ENCODE measurements around the gene OR51E1.
A peak's percentile ranks its signal among the peaks of the same experiment; 100 is the strongest.

The OR51E1 gene

GRCh38 chr11:4643682-4644081 is at the start of gene OR51E1:
Gene OR51E1 (plus strand): TSS chr11:4643982. CDS start chr11:4652527, 8,545 bp downstream.
- DNase-seq: no peak

GRCh38 chr11:4605057-4605456 is 38.7 kb upstream of the OR51E1 start:
- no peak for DNase-seq

GRCh38 chr11:4606231-4607015 is 37.4 kb upstream of the OR51E1 start:
- DNase-seq: no peak

GRCh38 chr11:4607096-4607495 is 36.7 kb upstream of the OR51E1 start:
- DNase-seq: no peak

GRCh38 chr11:4607781-4608666 is 35.8 kb upstream of the OR51E1 start, which contains the start of gene TRIM68:
Gene TRIM68 (minus strand): TSS chr11:4608231. CDS start chr11:4605504, 2,727 bp downstream.
- DNase-seq: peak in 1 of 2 experiments; percentile 45

- DNase-seq: no peak
These were observed 33.4 kb upstream of the OR51E1 start for GRCh38 chr11:4610258-4610935.

- no peak for DNase-seq
These were observed 31.8 kb upstream of the OR51E1 start for GRCh38 chr11:4611986-4612385.

- DNase-seq: no peak
These were observed 27.8 kb upstream of the OR51E1 start for GRCh38 chr11:4615856-4616444.

GRCh38 chr11:4619514-4619913 is 24.3 kb upstream of the OR51E1 start:
- DNase-seq: no peak

- DNase-seq: peak; percentile 45 to 73
These were observed 17.3 kb upstream of the OR51E1 start for GRCh38 chr11:4626207-4627099.

GRCh38 chr11:4636136-4636535 is 7.6 kb upstream of the OR51E1 start:
- DNase-seq: no peak

GRCh38 chr11:4636962-4637661 is 6.7 kb upstream of the OR51E1 start, which contains the start of gene OR51D1:
Gene OR51D1 (plus strand): TSS chr11:4637477. CDS start chr11:4639791, 2,314 bp downstream.
- DNase-seq: peak; percentile 59 to 67

- no peak for DNase-seq
These were observed 6.1 kb upstream of the OR51E1 start for GRCh38 chr11:4637662-4638047.

GRCh38 chr11:4639931-4640330 is 3.9 kb upstream of the OR51E1 start:
- no peak for DNase-seq

- no peak for DNase-seq
These were observed 2.3 kb upstream of the OR51E1 start for GRCh38 chr11:4641501-4641900.

- DNase-seq: no peak
These were observed 1.7 kb upstream of the OR51E1 start for GRCh38 chr11:4642043-4642442.

GRCh38 chr11:4643076-4643475 is 706 bp upstream of the OR51E1 start:
- DNase-seq: no peak

- no peak for DNase-seq
These were observed 451 bp downstream of the OR51E1 start for GRCh38 chr11:4644233-4644632.

- no peak for DNase-seq
These were observed 2.2 kb downstream of the OR51E1 start for GRCh38 chr11:4645974-4646373.

GRCh38 chr11:4647766-4648165 is 4.0 kb downstream of the OR51E1 start:
- DNase-seq: no peak
